B cell (primary cell): ENCODE measurements around the gene FAM83B. TPM values are rescaled to one million over a fixed set of nuclear protein-coding genes. Genes with fewer than 3 reads are reported as not detected.

ENCODE experiments used
- ATAC-seq: fragments of 200-7000 bp; cut with Tn5 transposase; one replicate; pipeline ENCODE4 v1.10.0; 2021; ENCODE audit warnings: low read depth, mild to moderate bottlenecking, moderate number of reproducible peaks, moderate library complexity
- CTCF ChIA-PET: fragments of 350-600 bp; sonication (Branson Sonifier 250); formaldehyde crosslinking; loops from one replicate; lab custom pipeline; 2021; ENCODE audit warnings: antibody characterized with exemption, inconsistent platforms; lab: Charles Lee
- POLR2A ChIA-PET: fragments of 350-600 bp; sonication (Branson Sonifier 250); formaldehyde crosslinking; loops from one replicate; lab custom pipeline; 2021; ENCODE audit warnings: antibody characterized with exemption; lab: Charles Lee
- DNase-seq: peaks from one replicate; pipeline ENCODE4 v3.0.0; 2013
- H2AFZ ChIP-seq: 2 replicates; pipeline ENCODE4 v1.6.1; 2012; ENCODE audit warnings: mild to moderate bottlenecking, low read depth, low read length; ENCODE audit not compliant: insufficient read depth, poor library complexity, severe bottlenecking
- H3K27ac ChIP-seq, 2 donors: 1 replicate in 1 of 2; 2 replicates in 1 of 2; pipeline ENCODE4 v1.5.1; 2012 to 2013; ENCODE audit warnings: low read length in 2 of 2, mild to moderate bottlenecking in 2 of 2, moderate library complexity in 1 of 2
- H3K27me3 ChIP-seq, 4 experiments: fragments of 200-600 bp in 1 of 4; sonication (generic) in 1 of 4; replicated peaks in 1 of 4; 1 replicate in 2 of 4; 2 replicates in 2 of 4; pipeline versions ENCODE4 v1.6.1 to v1.7.0; 2013 to 2016; ENCODE audit warnings: low read length in 3 of 4, mild to moderate bottlenecking in 2 of 4, mixed read lengths in 1 of 4, moderate library complexity in 1 of 4; ENCODE audit not compliant: insufficient read depth in 4 of 4, control insufficient read depth in 3 of 4; ENCODE audit errors: control extremely low read depth in 1 of 4
- H3K36me3 ChIP-seq, 2 experiments: replicated peaks in 1 of 2; 1 replicate in 1 of 2; 2 replicates in 1 of 2; pipeline versions ENCODE4 v1.6.1 to v1.7.1; 2013; ENCODE audit warnings: low read length in 1 of 2; ENCODE audit not compliant: insufficient read depth in 2 of 2, control insufficient read depth in 1 of 2; ENCODE audit errors: control extremely low read depth in 1 of 2, extremely low read depth in 1 of 2
- H3K4me1 ChIP-seq, 2 donors: fragments of 200-600 bp in 1 of 2; sonication (generic) in 1 of 2; 1 replicate in 1 of 2; 2 replicates in 1 of 2; pipeline versions ENCODE4 v1.5.1 to v1.6.1; 2013 to 2017; ENCODE audit warnings: low read length in 2 of 2; ENCODE audit not compliant: control insufficient read depth in 2 of 2, insufficient read depth in 2 of 2
- H3K4me2 ChIP-seq: replicated peaks from 2 replicates; pipeline ENCODE3; 2012; ENCODE audit warnings: mild to moderate bottlenecking, low read depth, low read length; ENCODE audit not compliant: poor library complexity, severe bottlenecking
- H3K4me3 ChIP-seq, 5 experiments: fragments of 200-600 bp in 1 of 5; sonication (generic) in 1 of 5; 1 replicate in 3 of 5; 2 replicates in 2 of 5; pipeline versions ENCODE4 v1.5.1 to v1.7.0; 2011 to 2016; ENCODE audit warnings: low read length in 4 of 5, mild to moderate bottlenecking in 4 of 5, low read depth in 2 of 5, control low read depth in 1 of 5, moderate library complexity in 1 of 5; ENCODE audit not compliant: insufficient read depth in 1 of 5; ENCODE audit errors: control extremely low read depth in 1 of 5, extremely low read depth in 1 of 5
- H3K79me2 ChIP-seq: fragments of 200-600 bp; sonication (generic); one replicate; pipeline ENCODE4 v1.6.0; 2016; ENCODE audit warnings: low read length; ENCODE audit not compliant: control insufficient read depth, insufficient read depth
- H3K9ac ChIP-seq: fragments of 200-600 bp; sonication (generic); 2 replicates; pipeline ENCODE4 v1.6.1; 2017; ENCODE audit warnings: mild to moderate bottlenecking, low read length, moderate library complexity
- H3K9me3 ChIP-seq, 3 donors: one replicate each; pipeline versions ENCODE4 v1.6.1 to v1.7.1; 2013; ENCODE audit warnings: low read length in 2 of 3; ENCODE audit not compliant: control insufficient read depth in 2 of 3, insufficient read depth in 1 of 3; ENCODE audit errors: control extremely low read depth in 1 of 3
- H4K20me1 ChIP-seq: 2 replicates; pipeline ENCODE4 v1.6.0; 2012; ENCODE audit warnings: mild to moderate bottlenecking, low read length; ENCODE audit not compliant: insufficient read depth, control insufficient read depth, poor library complexity, severe bottlenecking
- H3K27ac Mint-ChIP-seq: one replicate; pipeline ENCODE4 v1.8.0; 2021; ENCODE audit warnings: mixed read lengths
- H3K27me3 Mint-ChIP-seq: one replicate; pipeline ENCODE4 v1.8.0; 2021; ENCODE audit warnings: mixed read lengths
- H3K4me1 Mint-ChIP-seq: one replicate; pipeline ENCODE4 v1.8.0; 2021; ENCODE audit warnings: mixed read lengths
- H3K4me3 Mint-ChIP-seq: one replicate; pipeline ENCODE4 v1.8.0; 2021; ENCODE audit warnings: mixed read lengths
- H3K9me3 Mint-ChIP-seq: one replicate; pipeline ENCODE4 v1.8.0; 2022; ENCODE audit warnings: mixed read lengths; ENCODE audit not compliant: insufficient read depth
- CTCF ChIP-seq: fragments of 200-600 bp; IDR thresholded peaks from one replicate; pipeline ENCODE4 v1.8.0; 2022; ENCODE audit warnings: antibody characterized with exemption, mild to moderate bottlenecking
- EZH2 ChIP-seq: IDR thresholded peaks from 2 replicates; pipeline ENCODE4 v1.6.1; 2012; ENCODE audit warnings: borderline replicate concordance, low read depth, mild to moderate bottlenecking, moderate library complexity, low read length; ENCODE audit not compliant: insufficient read depth, poor library complexity, severe bottlenecking
- WGBS: methylation state at CpG from one replicate; pipeline ENCODE4 v1.1.5; 2013; ENCODE audit warnings: missing lambda C conversion rate; ENCODE audit not compliant: insufficient coverage; 5-methylcytosine and 5-hydroxymethylcytosine counted together
- intact Hi-C: fragments of 100-400 bp; cut with micrococcal nuclease; formaldehyde crosslinking; loops from one replicate; pipeline ENCODE4 v1.10.0; 2022
- polyA plus RNA-seq: library from polyadenylated mRNA; depleted of rRNA; stranded (reverse); fragments of >200 nt; gene quantifications from 2 replicates; pipeline ENCODE4 v1.2.3, GENCODE V29; 2012
- total RNA-seq, 2 donors: library from RNA; stranded (reverse); fragments of 120-200 nt in 1 of 2; gene quantifications; 1 replicate in 1 of 2; 2 replicates in 1 of 2; pipeline versions ENCODE4 v1.2.3 to v1.2.4, GENCODE V29; 2013 to 2022

FAM83B gene
- total and polyA plus RNA-seq, 2 donors (not counting 1 experiment from before 2014, with no cell fraction given) = not detected

- Histone ChIP-seq H3K4me2 (no peak overlapping the region), H2AFZ (no peak overlapping the region), H3K27ac (no peak overlapping the region), H3K27me3 (no peaks in the 10 kb centered on the region), H3K36me3 (no peaks in the 10 kb centered on the region), H3K9me3 (no peaks in the 10 kb centered on the region), H3K9ac (no peak overlapping the region), H3K4me1 (no peaks in the 10 kb centered on the region), H4K20me1 (no peaks in the 10 kb centered on the region), H3K79me2 (no peaks in the 10 kb centered on the region), H3K4me3 (no peak overlapping the region)
- Mint-ChIP-seq H3K4me3 (no peak overlapping the region), H3K27ac (no peak overlapping the region), H3K27me3 (no peaks in the 10 kb centered on the region), H3K9me3 (peaks cover 2% of the 10 kb centered on the region), H3K4me1 (no peaks in the 10 kb centered on the region)
- intact Hi-C loops = no loop called here
- TF ChIP-seq EZH2 = no peak
- TF ChIP-seq CTCF = no peak
- ATAC-seq = no peak
- DNase-seq = no peak
- POLR2A ChIA-PET = no interaction called here
- CTCF ChIA-PET = interaction anchor here (0.6 kb wide), 1 partner anchor 56 kb away, joined by 3 read pairs; no protein-coding TSS in a partner anchor
- WGBS = 78% methylated on average over 1 of the region's 3 CpGs
Measured at GRCh38 chr6:54970337-54970736, 123.8 kb downstream of the FAM83B start.

GRCh38 chr6:54971825-54972224, 125.3 kb downstream of the FAM83B start:
- no peaks in the 10 kb centered on the region for H3K9me3 ChIP-seq
- intact Hi-C loops = no loop called here

More at GRCh38 chr6:54971825-54972224, 125.3 kb downstream of the FAM83B start:
- POLR2A ChIA-PET = no interaction called here
- DNase-seq (no peak), ATAC-seq (no peak)
- H3K4me1 Mint-ChIP-seq = no peaks in the 10 kb centered on the region
- 39% methylated on average over 2 of the region's 2 CpGs for WGBS
- no peak overlapping the region for H3K4me2 ChIP-seq
- H3K9ac ChIP-seq = no peak overlapping the region
- no peaks in the 10 kb centered on the region for H3K79me2 ChIP-seq
- no peak for TF ChIP-seq EZH2
- TF ChIP-seq CTCF = no peak
- no peak overlapping the region for H2AFZ ChIP-seq
- H3K36me3 ChIP-seq = no peaks in the 10 kb centered on the region
- no peaks in the 10 kb centered on the region for H4K20me1 ChIP-seq
- H3K9me3 Mint-ChIP-seq = peaks cover 2% of the 10 kb centered on the region
- H3K4me3 ChIP-seq = no peak overlapping the region
- CTCF ChIA-PET = no interaction called here
- H3K27me3 ChIP-seq = no peaks in the 10 kb centered on the region
- H3K4me1 ChIP-seq = no peaks in the 10 kb centered on the region
- H3K27me3 Mint-ChIP-seq = no peaks in the 10 kb centered on the region
- H3K27ac Mint-ChIP-seq = no peak overlapping the region
- no peak overlapping the region for H3K27ac ChIP-seq
- no peak overlapping the region for H3K4me3 Mint-ChIP-seq
